T-helper 1 cell (primary cell): Measurements from ENCODE around the gene ZFP36L1.

Experiments
- DNase-seq, 5 donors: peaks; one replicate each; pipeline ENCODE4 v3.0.0-alpha.2; 2012 to 2020

Gene ZFP36L1

DNA sequence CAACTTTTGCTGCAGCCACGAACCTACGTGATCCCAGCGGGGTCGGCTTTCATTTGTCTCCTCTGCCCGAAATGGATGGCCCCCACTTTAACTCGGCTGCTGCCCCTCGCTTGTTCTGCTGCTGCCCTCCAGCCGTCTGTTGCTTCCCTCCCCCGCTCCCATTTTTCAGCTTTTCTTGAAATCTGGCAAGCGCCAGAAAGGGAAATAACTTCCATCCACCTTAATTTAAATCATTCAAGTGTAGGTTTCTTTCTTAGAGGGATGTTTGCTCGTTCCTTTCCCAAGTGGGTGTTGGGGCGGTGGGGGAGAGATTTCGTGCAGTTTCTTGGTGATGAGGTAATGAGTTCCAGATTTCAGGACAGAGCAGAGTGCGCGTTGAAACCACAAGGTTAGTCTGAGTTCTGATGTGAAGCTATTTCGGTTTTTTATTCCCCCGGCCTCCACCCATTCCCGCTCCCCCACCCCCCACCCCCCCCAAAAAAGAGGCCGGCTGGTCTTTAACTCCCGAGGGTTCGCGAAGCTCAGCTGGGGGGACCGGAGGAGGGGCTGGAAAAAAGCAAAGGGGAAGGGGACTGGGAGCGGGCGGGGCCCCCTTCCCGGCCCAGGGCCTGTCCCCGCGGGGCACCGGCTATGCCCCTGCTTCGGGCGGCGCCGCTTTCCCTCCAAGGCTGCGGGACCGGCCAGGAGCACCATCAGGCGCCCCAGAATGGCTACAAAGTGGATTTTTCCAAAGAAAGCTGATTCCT lies 2.2 kb upstream of the ZFP36L1 start:
- DNase-seq, result peak in 2 of 5 donors; percentile 36 to 48

DNA sequence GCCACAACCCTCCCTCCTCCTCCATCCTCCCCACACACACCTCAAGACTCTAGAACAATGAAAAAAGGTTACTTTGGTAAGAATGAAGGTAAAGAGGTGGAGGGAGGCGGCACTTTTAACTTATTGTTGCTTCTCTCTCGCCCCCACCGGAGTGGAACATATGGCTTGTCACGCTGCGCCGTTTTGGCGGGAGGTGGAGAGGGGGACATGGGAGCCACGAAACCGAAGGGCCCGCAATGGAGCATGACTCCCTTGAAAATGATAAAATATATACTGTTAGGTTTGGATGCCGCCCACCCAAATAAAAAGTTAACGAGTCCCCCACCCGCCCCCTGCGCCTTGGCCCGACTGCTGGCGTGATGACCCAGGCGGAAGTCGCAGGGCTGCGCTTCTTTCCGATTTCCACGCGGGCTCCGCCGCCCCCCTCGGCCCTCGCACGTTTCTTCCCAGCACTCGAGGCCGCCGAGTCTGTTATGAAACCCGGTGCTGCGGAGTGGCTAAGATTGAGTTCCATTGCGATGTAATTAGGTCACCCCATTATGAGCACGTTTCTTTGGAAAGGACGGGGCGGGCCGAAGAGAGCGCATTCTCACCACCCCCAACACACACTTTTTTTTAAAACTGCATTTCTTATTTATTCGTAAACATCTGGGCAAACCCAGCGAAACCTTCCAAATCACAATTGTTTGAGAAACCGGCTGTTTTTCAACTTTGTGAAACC lies 1.4 kb upstream of the ZFP36L1 start:
- peak; percentile 64 to 82 (median 75) for DNase-seq

GRCh38 chr14:68793734-68794129 lies 865 bp upstream of the ZFP36L1 start:
- peak in 1 of 5 donors; percentile 61 for DNase-seq

- DNase-seq, result no peak
Observed at GRCh38 chr14:68792678-68792978, 239 bp downstream of the ZFP36L1 start.

- DNase-seq, result peak in 1 of 5 donors; percentile 64
Observed at GRCh38 chr14:68791902-68792677, 777 bp downstream of the ZFP36L1 start.

DNA sequence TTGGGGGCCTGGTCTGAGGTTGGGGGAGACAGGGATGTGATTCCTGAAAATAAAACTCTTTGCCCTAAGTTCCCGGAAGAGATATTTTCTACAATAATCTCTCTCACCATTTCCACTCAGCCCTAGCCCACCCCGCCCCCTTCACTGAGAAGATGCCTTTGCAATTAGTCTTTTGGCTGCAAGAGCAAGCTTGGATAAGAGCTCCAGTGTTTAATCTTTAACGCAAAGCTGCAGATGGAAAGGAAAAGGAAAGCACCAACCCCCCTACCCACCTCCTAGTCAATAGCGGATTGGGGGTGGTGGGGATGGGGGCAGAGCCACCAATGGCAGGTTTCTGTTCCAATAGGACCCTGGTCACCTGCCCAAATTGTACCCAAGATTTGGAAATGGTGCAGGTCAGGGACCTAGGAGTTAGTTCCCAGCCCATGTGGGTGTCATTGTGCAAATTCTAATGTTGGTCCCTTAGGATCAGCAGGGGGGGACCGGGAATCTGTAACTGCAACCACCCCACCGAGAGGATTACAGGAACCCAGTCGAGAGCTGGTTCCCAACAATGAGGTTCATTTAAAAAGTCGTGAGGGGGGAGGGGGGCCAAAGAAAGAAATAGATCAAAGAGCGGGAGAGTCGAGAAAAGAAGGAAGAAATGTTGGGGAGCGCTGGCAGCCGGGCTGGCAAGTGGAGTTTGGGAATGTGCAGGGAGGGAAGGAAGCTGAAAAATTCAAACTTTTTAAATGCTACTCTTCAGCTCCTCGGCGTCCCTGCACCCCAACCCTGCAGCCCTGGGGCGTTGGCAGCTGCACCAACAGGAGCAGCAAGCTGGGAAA lies 1.6 kb downstream of the ZFP36L1 start:
- peak in 1 of 5 donors; percentile 28 for DNase-seq

- peak in 1 of 5 donors; percentile 44 for DNase-seq
Observed at GRCh38 chr14:68790644-68791077, 2.2 kb downstream of the ZFP36L1 start.

DNA sequence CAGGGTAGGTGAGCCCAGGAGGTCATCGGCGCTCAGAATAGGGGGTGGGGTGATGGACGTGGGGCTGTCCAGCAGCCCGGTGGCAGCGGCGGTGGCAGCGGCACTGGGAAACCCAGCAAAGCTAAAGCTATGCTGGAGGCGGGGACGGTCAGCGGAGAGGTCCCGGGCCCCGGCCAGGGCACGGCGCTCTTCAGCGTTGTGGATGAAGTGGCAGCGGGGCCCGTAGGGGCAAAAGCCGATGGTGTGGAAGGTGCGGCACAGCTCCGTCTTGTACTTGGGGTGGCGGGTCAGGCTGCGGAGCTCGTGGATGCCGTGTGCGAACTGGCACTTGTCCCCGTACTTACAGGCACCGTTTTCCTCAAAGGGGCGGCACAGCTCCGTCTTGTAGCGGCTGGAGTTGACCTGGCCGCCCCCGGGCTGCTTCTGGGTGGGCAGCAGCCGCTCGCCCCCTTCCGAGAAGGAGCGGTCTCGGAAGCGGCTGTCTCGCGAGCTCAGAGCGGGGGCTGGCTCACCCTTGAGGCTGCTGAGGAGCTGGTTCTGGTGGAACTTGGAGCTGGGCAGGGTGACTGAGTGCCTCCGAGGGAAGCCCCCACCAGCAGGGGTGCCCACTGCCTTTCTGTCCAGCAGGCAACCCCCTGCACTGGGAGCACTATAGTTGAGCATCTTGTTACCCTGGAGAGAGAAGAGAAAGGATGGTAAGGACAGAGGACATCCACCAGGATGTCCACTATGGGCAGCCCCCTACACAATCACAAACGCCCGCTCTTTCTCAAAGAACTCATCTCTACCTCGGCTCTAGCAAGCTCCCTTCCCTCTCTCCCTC lies 2.8 kb downstream of the ZFP36L1 start:
- DNase-seq, result peak in 1 of 5 donors; percentile 40

- DNase-seq, result peak; percentile 75 to 86 (median 84)
Observed at GRCh38 chr14:68788996-68789820, 3.7 kb downstream of the ZFP36L1 start.

GRCh38 chr14:68788275-68788995 lies 4.4 kb downstream of the ZFP36L1 start:
- no peak for DNase-seq

GRCh38 chr14:68787092-68787992 lies 5.5 kb downstream of the ZFP36L1 start:
- peak in 2 of 5 donors; percentile 15 to 67 for DNase-seq

- DNase-seq, result no peak
Observed at GRCh38 chr14:68786491-68787091, 6.3 kb downstream of the ZFP36L1 start.

- DNase-seq, result peak in 3 of 5 donors; percentile 20 to 47 (median 36)
Observed at GRCh38 chr14:68785534-68786490, 7.1 kb downstream of the ZFP36L1 start.

- DNase-seq, result no peak
Observed at GRCh38 chr14:68784978-68785533, 7.8 kb downstream of the ZFP36L1 start.

DNA sequence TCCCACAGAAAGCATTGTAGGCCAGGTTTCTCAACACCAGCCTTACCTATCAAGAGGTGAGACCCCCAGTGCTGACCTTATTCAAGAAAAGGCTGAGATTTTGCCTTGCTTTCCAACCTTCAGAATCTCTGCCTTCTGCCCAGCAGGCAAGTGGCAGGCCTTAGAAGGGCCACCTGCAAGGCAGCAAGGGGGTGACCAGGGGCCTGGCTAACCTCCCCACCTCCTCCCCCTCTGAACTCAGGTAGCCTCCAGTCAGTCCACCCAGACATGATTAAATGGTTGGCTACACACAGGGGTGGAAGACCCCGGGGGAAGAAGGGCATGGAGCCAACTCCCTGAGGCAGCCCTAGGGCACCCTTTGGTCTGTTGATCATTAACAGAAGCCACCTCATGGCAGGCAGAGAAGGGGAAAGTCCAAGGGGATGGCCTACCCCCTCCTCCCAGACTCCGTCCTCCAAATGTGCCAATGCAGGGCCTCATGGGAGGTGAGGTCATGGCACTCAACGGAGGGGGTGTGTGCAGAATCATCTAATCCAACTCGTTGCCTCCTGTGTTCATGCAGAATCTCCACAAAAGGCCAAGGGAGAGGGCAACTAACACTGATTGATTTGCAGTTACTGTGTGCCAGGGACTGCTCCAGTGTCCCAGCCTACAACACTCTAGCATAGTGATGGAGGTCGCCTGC lies 8.5 kb downstream of the ZFP36L1 start:
- no peak for DNase-seq
